PC-3 (cell line): Measurements from ENCODE around the gene CD58. TPM values are rescaled to one million over a fixed set of nuclear protein-coding genes. Genes with fewer than 3 reads are reported as not detected.

Experiments used
- ATAC-seq: fragments of 200-7000 bp; cut with Tn5 transposase; 2 replicates; pipeline ENCODE4 v1.9.1; 2020; ENCODE audit warnings: mild to moderate bottlenecking, moderate library complexity
- BruUV-seq: library from RNA; stranded (reverse); fragments of 400-500 nt; replicated peaks from 2 replicates; lab custom pipeline; 2021; lab: Mats Ljungman, UMichigan
- CTCF ChIA-PET: fragments of 300-600 bp; sonication (Branson Sonifier 250); formaldehyde crosslinking; loops from one replicate; lab custom pipeline; 2022; ENCODE audit warnings: antibody characterized with exemption; lab: Charles Lee
- POLR2A ChIA-PET: fragments of 300-600 bp; sonication (Branson Sonifier 250); formaldehyde crosslinking; loops from one replicate; lab custom pipeline; 2022; ENCODE audit warnings: antibody characterized with exemption; ENCODE audit not compliant: unreplicated experiment; lab: Charles Lee
- DNase-seq: peaks from one replicate; pipeline ENCODE4 v3.0.0-alpha.2; 2015
- H2AFZ ChIP-seq: fragments of 300-600 bp; sonication (generic); 2 replicates; pipeline ENCODE4 v1.6.0; 2016; ENCODE audit warnings: antibody characterized with exemption, low read length
- H3F3A ChIP-seq: fragments of 300-600 bp; sonication (generic); one replicate; pipeline ENCODE4 v1.6.0; 2017; ENCODE audit warnings: antibody characterized with exemption, low read length, control low read depth, mild to moderate bottlenecking; ENCODE audit not compliant: unreplicated experiment
- H3K27ac ChIP-seq: fragments of 300-600 bp; sonication (generic); 2 replicates; pipeline ENCODE4 v1.5.1; 2016; ENCODE audit warnings: mild to moderate bottlenecking, low read length
- H3K27me3 ChIP-seq: fragments of 300-600 bp; sonication (generic); 2 replicates; pipeline ENCODE4 v1.6.1; 2016; ENCODE audit warnings: low read length, mixed read lengths
- H3K36me3 ChIP-seq: fragments of 300-600 bp; sonication (generic); 2 replicates; pipeline ENCODE4 v1.6.1; 2016; ENCODE audit warnings: low read depth, mixed run types, low read length, mixed read lengths
- H3K4me1 ChIP-seq: fragments of 300-600 bp; sonication (generic); 2 replicates; pipeline ENCODE4 v1.5.1; 2016; ENCODE audit warnings: low read length; ENCODE audit not compliant: insufficient read depth
- H3K4me2 ChIP-seq: fragments of 300-600 bp; sonication (generic); 2 replicates; pipeline ENCODE4 v1.6.0; 2016; ENCODE audit warnings: low read length
- H3K4me3 ChIP-seq: fragments of 300-600 bp; sonication (generic); 2 replicates; pipeline ENCODE4 v1.5.1; 2016; ENCODE audit warnings: mild to moderate bottlenecking, low read length, mixed read lengths
- H3K79me2 ChIP-seq: fragments of 300-600 bp; sonication (generic); 2 replicates; pipeline ENCODE4 v1.6.1; 2017; ENCODE audit warnings: low read length, mixed read lengths
- H3K9ac ChIP-seq: fragments of 300-600 bp; sonication (generic); 2 replicates; pipeline ENCODE4 v1.6.0; 2016; ENCODE audit warnings: mild to moderate bottlenecking, low read length
- H3K9me2 ChIP-seq: fragments of 300-600 bp; sonication (generic); replicated peaks from 2 replicates; pipeline ENCODE4 v1.6.1; 2016; ENCODE audit warnings: mixed run types, low read length, mixed read lengths
- H3K9me3 ChIP-seq: fragments of 300-600 bp; sonication (generic); 2 replicates; pipeline ENCODE4 v1.6.1; 2016; ENCODE audit warnings: low read length, mixed read lengths
- H4K20me1 ChIP-seq: fragments of 300-600 bp; sonication (generic); 2 replicates; pipeline ENCODE4 v1.6.1; 2016; ENCODE audit warnings: low read length, mixed read lengths
- EZH2 ChIP-seq: fragments of 300-600 bp; sonication (generic); IDR thresholded peaks from one replicate; pipeline ENCODE4 v1.6.1; 2017; ENCODE audit warnings: antibody characterized with exemption, mild to moderate bottlenecking, low read length; ENCODE audit not compliant: unreplicated experiment
- EZH2phosphoT487 ChIP-seq: fragments of 300-600 bp; sonication (generic); IDR thresholded peaks from 2 replicates; pipeline ENCODE4 v1.6.1; 2018; ENCODE audit warnings: mild to moderate bottlenecking, antibody characterized with exemption, low read length, borderline replicate concordance
- intact Hi-C: fragments of 100-400 bp; cut with micrococcal nuclease; formaldehyde crosslinking; loops from 2 replicates; pipeline ENCODE4 v1.9.0; 2023
- total RNA-seq: library from RNA; depleted of rRNA; stranded (reverse); fragments of >200 nt; gene quantifications from 2 replicates; pipeline ENCODE4 v1.2.3, GENCODE V29; 2014
- TF ChIP-seq, protein P1 (sequence below): fragments of 300-600 bp; sonication (generic); conservative IDR thresholded peaks from 2 replicates; pipeline ENCODE4 v1.5.1; 2017; ENCODE audit warnings: antibody characterized with exemption, low read depth, mild to moderate bottlenecking, low read length

CD58 gene
- total RNA-seq, 1 experiment from 2014 or later: 26.9 TPM

GRCh38 chr1:116514708-116515525, 55.9 kb downstream of the CD58 start:
- TSS peak; percentile 20 for BruUV-seq
- ChIA-PET CTCF (interaction anchor here (1.2 kb wide), 1 partner anchor 60 kb away, joined by 4 read pairs; no protein-coding TSS in a partner anchor), POLR2A (interaction anchor here (1.2 kb wide), 1 partner anchor 11 kb away, joined by 3 read pairs; no protein-coding TSS in a partner anchor)
- Histone ChIP-seq H3F3A (peaks cover 11% of the 10 kb centered on the region), H3K9me3 (no peaks in the 10 kb centered on the region), H3K27ac (peak overlapping the region; percentile 98), H4K20me1 (no peaks in the 10 kb centered on the region), H3K9me2 (no peaks in the 10 kb centered on the region), H3K9ac (peak overlapping the region; percentile 85), H3K4me3 (peak overlapping the region; percentile 2; the same call in 1 of the 2 replicates), H3K27me3 (no peaks in the 10 kb centered on the region), H3K4me1 (peaks cover 37% of the 10 kb centered on the region), H2AFZ (peak overlapping the region; percentile 23), H3K36me3 (0 out of 2 replicates have a peak, but pooled peaks cover 4% of the 10 kb centered on the region), H3K4me2 (peak overlapping the region; percentile 64), H3K79me2 (no peaks in the 10 kb centered on the region)
- DNase-seq (peak; percentile 91), ATAC-seq (peak; percentile 87)
- intact Hi-C loops: no loop called here
- TF ChIP-seq EZH2 (no peak), EZH2phosphoT487 (no peak)
- TF ChIP-seq, protein P1, sequence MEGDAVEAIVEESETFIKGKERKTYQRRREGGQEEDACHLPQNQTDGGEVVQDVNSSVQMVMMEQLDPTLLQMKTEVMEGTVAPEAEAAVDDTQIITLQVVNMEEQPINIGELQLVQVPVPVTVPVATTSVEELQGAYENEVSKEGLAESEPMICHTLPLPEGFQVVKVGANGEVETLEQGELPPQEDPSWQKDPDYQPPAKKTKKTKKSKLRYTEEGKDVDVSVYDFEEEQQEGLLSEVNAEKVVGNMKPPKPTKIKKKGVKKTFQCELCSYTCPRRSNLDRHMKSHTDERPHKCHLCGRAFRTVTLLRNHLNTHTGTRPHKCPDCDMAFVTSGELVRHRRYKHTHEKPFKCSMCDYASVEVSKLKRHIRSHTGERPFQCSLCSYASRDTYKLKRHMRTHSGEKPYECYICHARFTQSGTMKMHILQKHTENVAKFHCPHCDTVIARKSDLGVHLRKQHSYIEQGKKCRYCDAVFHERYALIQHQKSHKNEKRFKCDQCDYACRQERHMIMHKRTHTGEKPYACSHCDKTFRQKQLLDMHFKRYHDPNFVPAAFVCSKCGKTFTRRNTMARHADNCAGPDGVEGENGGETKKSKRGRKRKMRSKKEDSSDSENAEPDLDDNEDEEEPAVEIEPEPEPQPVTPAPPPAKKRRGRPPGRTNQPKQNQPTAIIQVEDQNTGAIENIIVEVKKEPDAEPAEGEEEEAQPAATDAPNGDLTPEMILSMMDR: no peak

DNA sequence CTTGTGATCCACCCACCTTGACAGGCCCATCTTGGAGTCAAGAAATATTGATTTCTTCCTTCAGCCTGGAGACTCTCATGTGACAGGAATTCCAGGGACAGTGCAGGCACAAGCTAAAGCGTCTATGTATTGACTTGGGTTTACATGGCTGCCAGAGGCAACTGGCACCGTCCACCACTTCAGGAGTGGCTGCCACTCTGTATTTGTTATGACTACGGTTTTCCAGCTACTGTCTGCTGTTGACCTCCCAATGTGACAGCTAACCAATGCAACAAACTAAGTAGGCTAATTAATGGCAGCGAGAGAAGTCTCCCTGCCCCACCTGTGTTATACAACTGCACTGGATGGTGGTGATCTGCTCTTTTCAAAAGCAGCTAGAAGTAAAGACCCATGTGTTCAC, 56.9 kb downstream of the CD58 start:
- H3K36me3 ChIP-seq: 0 out of 2 replicates have a peak, but pooled peaks cover 1% of the 10 kb centered on the region
- peaks cover 18% of the 10 kb centered on the region for H3F3A ChIP-seq
- H3K9me3 ChIP-seq: no peaks in the 10 kb centered on the region
- no peaks in the 10 kb centered on the region for H3K27me3 ChIP-seq
- intact Hi-C loops: no loop called here
- TF ChIP-seq, protein P1: no peak
- TF ChIP-seq EZH2phosphoT487 (no peak), EZH2 (no peak)
- CTCF ChIA-PET: no interaction called here
- peak overlapping the region; percentile 98 for H3K27ac ChIP-seq
- no peak for ATAC-seq
- H3K4me2 ChIP-seq: peak overlapping the region; percentile 64
- H3K4me3 ChIP-seq: no peak overlapping the region
- POLR2A ChIA-PET: no interaction called here
- no peaks in the 10 kb centered on the region for H3K9me2 ChIP-seq
- no peaks in the 10 kb centered on the region for H4K20me1 ChIP-seq
- no peak for DNase-seq
- H3K9ac ChIP-seq: peak overlapping the region; percentile 85
- no peaks in the 10 kb centered on the region for H3K79me2 ChIP-seq
- H3K4me1 ChIP-seq: peaks cover 46% of the 10 kb centered on the region
- no peak overlapping the region for H2AFZ ChIP-seq
- BruUV-seq: no TSS peak
